ENCODE results near the gene DAB2IP. TPM values are rescaled to one million over a fixed set of nuclear protein-coding genes. Genes with fewer than 3 reads are reported as not detected.

Gene DAB2IP
- total RNA-seq, 4 donors from 2014 or later, result 55.2 to 76.0 (median 60.5) TPM

DNA sequence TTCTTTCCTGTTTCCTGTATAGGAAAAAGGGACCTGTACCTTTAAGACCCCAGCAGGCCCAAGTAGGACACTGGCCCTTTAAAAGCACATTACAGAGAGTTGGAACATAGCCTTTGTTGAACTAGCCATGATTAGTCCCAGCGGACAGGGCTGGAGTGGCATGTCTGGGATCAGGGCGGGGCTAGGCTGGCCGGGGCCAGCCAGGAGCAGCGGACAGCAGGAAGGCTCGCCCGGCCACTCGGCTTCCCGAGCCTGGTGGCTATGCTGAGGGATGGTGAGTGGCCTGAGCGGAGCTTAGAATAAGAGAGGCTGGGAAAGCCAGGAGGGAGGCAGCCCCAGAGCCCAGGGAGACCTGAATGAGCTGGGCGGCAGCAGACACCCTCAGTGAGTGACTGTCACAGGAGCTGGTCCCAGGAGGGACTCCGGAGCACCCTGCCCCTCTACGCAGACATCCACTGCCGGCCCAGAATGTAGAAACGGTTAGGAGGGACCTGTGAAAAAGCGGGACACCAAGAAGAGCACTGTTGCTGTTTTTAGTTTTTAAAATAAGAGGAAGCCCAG is 92.1 kb downstream of the DAB2IP start:
- DNase-seq, result peak; percentile 23 to 87 (median 84)
- peak overlapping the region in 3 of 4 donors; percentile 25 to 65 (median 59) for H3K4me3 ChIP-seq
- peaks cover 0 to 84% (median 7%) of the 10 kb centered on the region in 4 donors for H3K4me1 ChIP-seq
- peak overlapping the region; percentile 62 to 93 (median 85) for H3K27ac ChIP-seq
- no peaks in the 10 kb centered on the region for H3K9me3 ChIP-seq
- H3K36me3 ChIP-seq, result no peaks in the 10 kb centered on the region
- peak; percentile 38 to 40 for TF ChIP-seq POLR2A (IDR thresholded peaks at IDR 0.05)
- TF ChIP-seq, protein P1, sequence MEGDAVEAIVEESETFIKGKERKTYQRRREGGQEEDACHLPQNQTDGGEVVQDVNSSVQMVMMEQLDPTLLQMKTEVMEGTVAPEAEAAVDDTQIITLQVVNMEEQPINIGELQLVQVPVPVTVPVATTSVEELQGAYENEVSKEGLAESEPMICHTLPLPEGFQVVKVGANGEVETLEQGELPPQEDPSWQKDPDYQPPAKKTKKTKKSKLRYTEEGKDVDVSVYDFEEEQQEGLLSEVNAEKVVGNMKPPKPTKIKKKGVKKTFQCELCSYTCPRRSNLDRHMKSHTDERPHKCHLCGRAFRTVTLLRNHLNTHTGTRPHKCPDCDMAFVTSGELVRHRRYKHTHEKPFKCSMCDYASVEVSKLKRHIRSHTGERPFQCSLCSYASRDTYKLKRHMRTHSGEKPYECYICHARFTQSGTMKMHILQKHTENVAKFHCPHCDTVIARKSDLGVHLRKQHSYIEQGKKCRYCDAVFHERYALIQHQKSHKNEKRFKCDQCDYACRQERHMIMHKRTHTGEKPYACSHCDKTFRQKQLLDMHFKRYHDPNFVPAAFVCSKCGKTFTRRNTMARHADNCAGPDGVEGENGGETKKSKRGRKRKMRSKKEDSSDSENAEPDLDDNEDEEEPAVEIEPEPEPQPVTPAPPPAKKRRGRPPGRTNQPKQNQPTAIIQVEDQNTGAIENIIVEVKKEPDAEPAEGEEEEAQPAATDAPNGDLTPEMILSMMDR (IDR thresholded peaks at IDR 0.05), result peak in 3 of 6 experiments; percentile 57 to 61 (median 59)
- H3K27me3 ChIP-seq, result no peaks in the 10 kb centered on the region

DNA sequence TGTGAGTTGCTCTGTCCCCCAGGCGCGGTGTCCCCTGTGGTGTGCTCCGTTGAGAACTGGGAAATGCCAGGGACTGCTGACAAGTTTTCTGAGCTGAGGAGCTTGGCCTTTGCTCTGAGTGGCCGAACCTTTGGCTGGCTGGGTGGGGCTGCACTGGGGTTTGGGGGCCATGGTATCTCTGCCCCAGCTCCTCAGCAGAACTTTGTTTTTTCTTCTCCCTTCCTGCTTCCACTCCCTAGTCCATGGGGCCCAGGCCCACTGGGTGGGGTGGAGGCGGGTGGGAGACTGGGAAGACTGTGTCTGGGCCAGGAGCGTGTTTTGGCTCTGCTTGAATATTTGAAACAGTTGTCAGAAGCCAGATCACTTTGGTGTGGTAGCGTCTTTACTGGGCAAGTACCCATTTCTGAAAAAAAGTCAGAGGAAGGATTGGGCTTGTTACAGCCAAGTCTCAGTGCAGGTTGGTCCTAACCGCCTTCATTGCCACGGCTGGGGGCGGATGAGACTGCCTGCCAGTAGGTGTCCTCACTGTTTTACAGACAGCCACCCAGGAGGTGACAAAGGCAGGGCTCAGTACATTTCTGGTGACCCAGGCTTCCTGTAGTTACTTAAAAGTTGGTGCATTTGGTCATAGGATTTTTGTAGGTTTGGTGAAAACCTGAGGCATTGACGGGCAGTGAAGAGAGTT is 92.7 kb downstream of the DAB2IP start:
- peaks cover 0 to 84% (median 7%) of the 10 kb centered on the region in 4 donors for H3K4me1 ChIP-seq
- peak; percentile 51 to 82 (median 75) for DNase-seq
- H3K27me3 ChIP-seq, result no peaks in the 10 kb centered on the region
- TF ChIP-seq, protein P1 (IDR thresholded peaks at IDR 0.05), result peak in 4 of 6 experiments; percentile 59 to 70 (median 60)
- no peak for TF ChIP-seq POLR2A (IDR thresholded peaks at IDR 0.05)
- peak overlapping the region in 3 of 4 donors; percentile 25 to 65 (median 59) for H3K4me3 ChIP-seq
- H3K27ac ChIP-seq, result peak overlapping the region; percentile 62 to 93 (median 85)
- no peaks in the 10 kb centered on the region for H3K36me3 ChIP-seq
- no peaks in the 10 kb centered on the region for H3K9me3 ChIP-seq

DNA sequence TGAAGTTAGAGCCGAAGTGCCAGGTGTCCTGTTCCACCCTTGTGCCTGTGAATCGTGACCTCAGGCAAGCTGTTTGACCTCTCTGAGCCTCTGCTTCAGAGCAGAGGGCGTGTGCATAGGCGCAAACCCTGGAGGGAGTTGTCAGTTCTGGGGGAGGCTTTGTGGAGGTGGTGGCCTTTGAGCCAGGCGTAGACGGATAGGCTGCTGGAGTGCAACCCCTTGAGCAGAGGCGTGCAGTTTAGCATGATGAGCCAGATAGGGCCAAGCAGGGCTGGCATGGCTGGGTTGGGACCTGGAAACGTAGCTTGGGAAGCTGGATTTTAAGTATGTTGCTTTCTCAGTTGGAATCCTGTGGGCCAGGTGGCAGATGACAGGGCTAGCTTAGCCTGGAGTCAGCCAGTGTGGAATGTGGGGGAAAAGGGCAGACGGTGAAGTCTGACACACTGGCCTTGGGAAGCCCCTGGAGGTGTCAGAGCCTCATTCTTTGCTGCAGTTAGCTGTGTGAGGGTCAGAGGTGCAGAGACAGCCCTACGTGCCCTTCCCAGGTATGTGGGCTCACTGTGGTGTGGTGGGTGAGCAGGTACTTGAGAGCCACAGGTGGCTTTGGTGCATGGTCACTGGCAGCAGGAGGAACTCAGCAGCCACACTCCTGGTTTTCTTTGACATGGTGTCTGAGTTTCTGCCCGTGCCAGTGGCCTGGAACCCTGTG is 93.4 kb downstream of the DAB2IP start:
- no peak for DNase-seq
- H3K27ac ChIP-seq, result peak overlapping the region; percentile 5 to 93 (median 85)
- H3K4me3 ChIP-seq, result peak overlapping the region in 2 of 4 donors; percentile 59 to 65
- H3K4me1 ChIP-seq, result peaks cover 0 to 84% (median 7%) of the 10 kb centered on the region in 4 donors
- TF ChIP-seq, protein P1 (IDR thresholded peaks at IDR 0.05), result no peak
- TF ChIP-seq POLR2A (IDR thresholded peaks at IDR 0.05), result no peak
- no peaks in the 10 kb centered on the region for H3K27me3 ChIP-seq
- H3K36me3 ChIP-seq, result no peaks in the 10 kb centered on the region
- no peaks in the 10 kb centered on the region for H3K9me3 ChIP-seq

DNA sequence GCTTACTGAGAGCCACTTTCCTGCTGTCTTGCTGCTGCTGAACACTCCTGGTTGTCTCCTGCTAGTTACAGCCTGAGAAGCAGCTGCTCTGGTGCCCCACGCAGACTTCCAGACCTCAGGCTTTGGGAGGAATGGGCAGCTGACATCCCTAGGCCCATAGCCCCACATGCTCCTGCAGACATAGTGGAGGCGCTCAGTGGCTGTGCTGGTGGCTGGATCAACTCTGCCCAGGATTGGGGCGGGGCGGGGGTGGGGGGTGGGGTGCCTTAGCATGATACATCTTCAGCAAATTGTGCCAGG is 93.9 kb downstream of the DAB2IP start:
- H3K4me1 ChIP-seq, result peaks cover 0 to 84% (median 7%) of the 10 kb centered on the region in 4 donors
- TF ChIP-seq POLR2A (IDR thresholded peaks at IDR 0.05), result no peak
- TF ChIP-seq, protein P1 (IDR thresholded peaks at IDR 0.05), result no peak

DNA sequence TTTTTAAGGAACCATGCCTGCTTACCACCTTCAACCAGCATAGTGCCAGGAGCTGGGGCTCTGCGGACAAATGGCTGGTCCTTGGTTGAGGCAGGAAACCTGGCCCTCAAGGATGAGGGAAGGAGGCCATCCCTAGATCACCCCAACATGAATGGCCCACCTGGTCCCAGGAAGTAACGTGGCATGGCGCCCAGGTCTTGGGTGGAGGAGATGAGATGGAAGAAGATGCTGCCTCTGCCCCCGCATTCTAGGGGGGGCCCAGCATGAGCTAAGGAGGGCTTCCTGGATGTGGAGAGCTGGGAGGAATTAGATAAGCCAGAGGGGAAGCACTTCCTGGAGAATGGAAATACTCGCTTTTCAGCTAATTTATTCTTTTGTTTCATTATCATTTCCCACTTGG is 95.0 kb downstream of the DAB2IP start:
- Histone ChIP-seq H3K36me3 (no peaks in the 10 kb centered on the region), H3K9me3 (no peaks in the 10 kb centered on the region), H3K27me3 (no peaks in the 10 kb centered on the region), H3K27ac (no peak overlapping the region), H3K4me1 (peaks cover 0 to 80% (median 7%) of the 10 kb centered on the region in 4 donors), H3K4me3 (no peak overlapping the region)
- DNase-seq, result no peak
- TF ChIP-seq POLR2A (IDR thresholded peaks at IDR 0.05), result no peak
- TF ChIP-seq, protein P1 (IDR thresholded peaks at IDR 0.05), result no peak

More for the DNA sequence above, 93.9 kb downstream of the DAB2IP start:
- no peak for DNase-seq
- Histone ChIP-seq H3K4me3 (no peak overlapping the region), H3K36me3 (no peaks in the 10 kb centered on the region), H3K27ac (peak overlapping the region in 1 of 4 donors; percentile 91), H3K27me3 (no peaks in the 10 kb centered on the region), H3K9me3 (no peaks in the 10 kb centered on the region)
